Endothelial cell of umbilical vein (primary cell): Measurements from ENCODE around the gene TMC3. TPM values are rescaled to one million over a fixed set of nuclear protein-coding genes. Genes with fewer than 3 reads are reported as not detected.

ENCODE experiments used
- BruUV-seq: library from RNA; stranded (reverse); fragments of 400-500 nt; replicated peaks from 2 replicates; lab custom pipeline; 2021; lab: Mats Ljungman, UMichigan
- CTCF ChIA-PET: fragments of 300-600, 350-600 bp; sonication (Branson Sonifier 250); formaldehyde crosslinking; loops from one replicate; lab custom pipeline; 2021; ENCODE audit warnings: antibody characterized with exemption, inconsistent platforms; lab: Charles Lee
- POLR2A ChIA-PET: fragments of 300-600, 350-600 bp; sonication (Branson Sonifier 250); formaldehyde crosslinking; loops from one replicate; lab custom pipeline; 2021; ENCODE audit warnings: antibody characterized with exemption, inconsistent platforms; lab: Charles Lee
- DNase-seq: peaks from one replicate; pipeline ENCODE4 v3.0.0-alpha.2; 2011; ENCODE audit warnings: low read depth, low spot score
- FAIRE-seq: peaks from 2 replicates; lab custom pipeline; 2011; peaks lifted over from hg19 to GRCh38; lab: Jason Lieb, UNC
- H2AFZ ChIP-seq: 2 replicates; pipeline ENCODE4 v1.6.0; 2012; ENCODE audit warnings: low read depth, low read length, control low read depth, inconsistent platforms
- H3K27ac ChIP-seq: 2 replicates; pipeline ENCODE4 v1.5.1; 2011; ENCODE audit warnings: low read depth, mild to moderate bottlenecking, control low read depth, low read length, moderate library complexity; ENCODE audit not compliant: insufficient read depth
- H3K27me3 ChIP-seq, 2 experiments: 2 replicates each; pipeline versions ENCODE4 v1.6.0 to v1.6.1; 2011; ENCODE audit warnings: low read length in 2 of 2, mixed read lengths in 1 of 2; ENCODE audit not compliant: control insufficient read depth in 2 of 2, insufficient read depth in 2 of 2
- H3K36me3 ChIP-seq, 2 experiments: 2 replicates in 1 of 2; 3 replicates in 1 of 2; pipeline ENCODE4 v1.5.1; 2011; ENCODE audit warnings: low read length in 2 of 2, mild to moderate bottlenecking in 1 of 2, moderate library complexity in 1 of 2; ENCODE audit not compliant: control insufficient read depth in 2 of 2, insufficient read depth in 2 of 2; ENCODE audit errors: extremely low read depth in 1 of 2
- H3K4me1 ChIP-seq: 3 replicates; pipeline ENCODE4 v1.5.1; 2011; ENCODE audit warnings: mild to moderate bottlenecking, low read length; ENCODE audit not compliant: control insufficient read depth, insufficient read depth; ENCODE audit errors: extremely low read depth
- H3K4me2 ChIP-seq: 2 replicates; pipeline ENCODE4 v1.6.1; 2011; ENCODE audit warnings: low read length, control low read depth, mixed read lengths; ENCODE audit not compliant: insufficient read depth
- H3K4me3 ChIP-seq, 3 experiments: fragments of 200-600 bp in 1 of 3; sonication (generic), shearing (Covaris generic) in 1 of 3; replicated peaks in 1 of 3; 2 replicates each; pipeline ENCODE4 v1.5.1; 2011 to 2016; ENCODE audit warnings: control low read depth in 3 of 3, low read length in 3 of 3, mild to moderate bottlenecking in 2 of 3, inconsistent platforms in 1 of 3, low read depth in 1 of 3, moderate library complexity in 1 of 3; ENCODE audit not compliant: insufficient read depth in 1 of 3
- H3K79me2 ChIP-seq: 2 replicates; pipeline ENCODE4 v1.6.0; 2012; ENCODE audit warnings: low read length, inconsistent platforms; ENCODE audit not compliant: control insufficient read depth, insufficient read depth
- H3K9ac ChIP-seq: replicated peaks from 2 replicates; pipeline ENCODE3; 2011; ENCODE audit warnings: low read length, control low read depth; ENCODE audit not compliant: insufficient read depth; ENCODE audit errors: extremely low read depth
- H3K9me1 ChIP-seq: replicated peaks from 3 replicates; pipeline ENCODE4 v1.6.0; 2011; ENCODE audit warnings: mild to moderate bottlenecking, low read length; ENCODE audit not compliant: control insufficient read depth, insufficient read depth; ENCODE audit errors: extremely low read depth
- H3K9me3 ChIP-seq: replicated peaks from 2 replicates; pipeline ENCODE4 v1.5.1; 2012; ENCODE audit warnings: low read length, inconsistent platforms; ENCODE audit not compliant: control insufficient read depth, insufficient read depth
- H4K20me1 ChIP-seq: replicated peaks from 2 replicates; pipeline ENCODE3; 2011; ENCODE audit warnings: mild to moderate bottlenecking, low read length; ENCODE audit not compliant: control insufficient read depth, insufficient read depth; ENCODE audit errors: extremely low read depth
- EZH2 ChIP-seq: IDR thresholded peaks from 2 replicates; pipeline ENCODE4 v1.6.1; 2012; ENCODE audit warnings: borderline replicate concordance, low read depth, mild to moderate bottlenecking, moderate library complexity, low read length, inconsistent platforms; ENCODE audit not compliant: severe bottlenecking
- FOS ChIP-seq: IDR thresholded peaks from 2 replicates; pipeline ENCODE4 v1.6.1; 2011; ENCODE audit warnings: mild to moderate bottlenecking, low read length, moderate library complexity, borderline replicate concordance; ENCODE audit not compliant: insufficient read depth
- GATA2 ChIP-seq: IDR thresholded peaks from 2 replicates; pipeline ENCODE4 v1.7.0; 2011; ENCODE audit warnings: low read depth, mild to moderate bottlenecking, moderate library complexity, mixed read lengths, low read length; ENCODE audit not compliant: insufficient read length, insufficient read depth
- JUN ChIP-seq: IDR thresholded peaks from 2 replicates; pipeline ENCODE4 v1.6.1; 2011; ENCODE audit warnings: borderline replicate concordance, low read depth; ENCODE audit not compliant: insufficient read length, insufficient read depth
- MYC ChIP-seq: IDR thresholded peaks from one replicate; pipeline ENCODE4 v1.6.1; 2011; ENCODE audit warnings: mild to moderate bottlenecking, low read depth, low read length
- POLR2A ChIP-seq: IDR thresholded peaks from 2 replicates; pipeline ENCODE4 v1.6.1; 2012; ENCODE audit warnings: low read depth, mild to moderate bottlenecking, control low read depth, low read length
- POLR2AphosphoS5 ChIP-seq: IDR thresholded peaks from 2 replicates; pipeline ENCODE4 v1.6.1; 2012; ENCODE audit warnings: low read depth, mild to moderate bottlenecking, control low read depth, low read length, moderate library complexity; ENCODE audit not compliant: insufficient read depth
- dilution Hi-C: fragments of 300-500 bp; cut with MboI; formaldehyde crosslinking; loops from one replicate; pipeline ENCODE4 v1.15.0; 2019; ENCODE audit warnings: low sequenced_read_pairs; ENCODE audit not compliant: extremely low pct_ligation_motif_present
- intact Hi-C: fragments of 100-400 bp; cut with micrococcal nuclease; formaldehyde crosslinking; loops from one replicate; pipeline ENCODE4 v1.10.0; 2022
- polyA plus RNA-seq, 4 experiments: library from polyadenylated mRNA; depleted of rRNA in 3 of 4; stranded (reverse) in 3 of 4; unstranded in 1 of 4; fragments of >200 nt; gene quantifications; 2 replicates each; pipeline versions ENCODE4 v1.2.1 to v1.2.3, GENCODE V29; 2011 to 2012; ENCODE audit warnings: missing spikeins in 1 of 4
- total RNA-seq: library from RNA; stranded (reverse); gene quantifications from 2 replicates; pipeline ENCODE4 v1.2.3, GENCODE V29; 2021
- TF ChIP-seq, protein P1 (sequence below), 2 donors: IDR thresholded peaks; 1 replicate in 1 of 2; 2 replicates in 1 of 2; pipeline ENCODE4 v1.5.1; 2011; ENCODE audit warnings: low read length in 2 of 2, mild to moderate bottlenecking in 2 of 2, moderate library complexity in 2 of 2, control low read depth in 1 of 2, inconsistent platforms in 1 of 2, low read depth in 1 of 2; ENCODE audit not compliant: insufficient read depth in 1 of 2; ENCODE audit errors: extremely low read depth in 1 of 2
- TF ChIP-seq, protein P2 (sequence below): IDR thresholded peaks from 2 replicates; pipeline ENCODE4 v1.6.1; 2011; ENCODE audit not compliant: insufficient read depth, insufficient read length

TMC3 gene
- total and polyA plus RNA-seq, 2 donors (not counting 3 experiments of a cell fraction or from before 2014, with no cell fraction given) = not detected

DNA sequence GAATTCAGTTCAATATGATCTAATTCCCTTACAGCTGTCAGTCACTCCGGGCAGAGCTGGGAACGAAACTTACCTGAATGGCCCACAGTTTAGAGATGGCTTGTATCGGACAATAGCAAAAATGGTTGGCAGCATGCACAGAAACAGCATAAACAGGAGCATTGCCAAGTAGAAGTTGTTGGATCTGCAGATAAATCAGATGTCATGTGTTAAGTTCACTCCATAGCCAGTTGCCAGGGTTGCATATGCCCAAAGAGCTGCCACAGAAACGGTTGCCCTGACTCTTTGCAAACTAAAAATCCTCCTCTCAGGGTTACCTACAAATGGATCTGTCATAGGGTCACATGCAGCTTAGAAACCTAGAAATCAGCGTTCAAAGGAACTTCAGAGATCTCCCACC lies 34.7 kb downstream of the TMC3 start:
- BruUV-seq = no TSS peak
- DNase-seq (no peak), FAIRE-seq (no peak)
- Histone ChIP-seq H4K20me1 (no peaks in the 10 kb centered on the region), H3K9ac (no peak overlapping the region), H3K9me3 (no peaks in the 10 kb centered on the region), H3K4me1 (peaks cover 4% of the 10 kb centered on the region), H3K27ac (no peak overlapping the region), H3K27me3 (peaks cover 3 to 6% of the 10 kb centered on the region in 2 experiments), H3K79me2 (no peaks in the 10 kb centered on the region), H3K4me3 (no peak overlapping the region), H3K36me3 (no peaks in the 10 kb centered on the region), H3K9me1 (no peaks in the 10 kb centered on the region), H3K4me2 (no peak overlapping the region), H2AFZ (no peak overlapping the region)
- dilution Hi-C loops = no loop called here
- CTCF ChIA-PET = interaction anchor here (0.6 to 2.5 kb wide), 3 partner anchors 64 to 586 kb away, joined by 4 to 10 read pairs (median 4); no protein-coding TSS in a partner anchor
- intact Hi-C loops = no loop called here
- POLR2A ChIA-PET = no interaction called here
- TF ChIP-seq, protein P1, sequence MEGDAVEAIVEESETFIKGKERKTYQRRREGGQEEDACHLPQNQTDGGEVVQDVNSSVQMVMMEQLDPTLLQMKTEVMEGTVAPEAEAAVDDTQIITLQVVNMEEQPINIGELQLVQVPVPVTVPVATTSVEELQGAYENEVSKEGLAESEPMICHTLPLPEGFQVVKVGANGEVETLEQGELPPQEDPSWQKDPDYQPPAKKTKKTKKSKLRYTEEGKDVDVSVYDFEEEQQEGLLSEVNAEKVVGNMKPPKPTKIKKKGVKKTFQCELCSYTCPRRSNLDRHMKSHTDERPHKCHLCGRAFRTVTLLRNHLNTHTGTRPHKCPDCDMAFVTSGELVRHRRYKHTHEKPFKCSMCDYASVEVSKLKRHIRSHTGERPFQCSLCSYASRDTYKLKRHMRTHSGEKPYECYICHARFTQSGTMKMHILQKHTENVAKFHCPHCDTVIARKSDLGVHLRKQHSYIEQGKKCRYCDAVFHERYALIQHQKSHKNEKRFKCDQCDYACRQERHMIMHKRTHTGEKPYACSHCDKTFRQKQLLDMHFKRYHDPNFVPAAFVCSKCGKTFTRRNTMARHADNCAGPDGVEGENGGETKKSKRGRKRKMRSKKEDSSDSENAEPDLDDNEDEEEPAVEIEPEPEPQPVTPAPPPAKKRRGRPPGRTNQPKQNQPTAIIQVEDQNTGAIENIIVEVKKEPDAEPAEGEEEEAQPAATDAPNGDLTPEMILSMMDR (IDR thresholded peaks at IDR 0.05; ENCODE audit: extremely low read depth in 1 of 2, insufficient read depth in 1 of 2, low read depth in 1 of 2, low read length in 2 of 2) = no peak
- TF ChIP-seq FOS (no peak), JUN (no peak), POLR2A (no peak), EZH2 (no peak), MYC (no peak), GATA2 (no peak), POLR2AphosphoS5 (no peak)
- TF ChIP-seq, protein P2, sequence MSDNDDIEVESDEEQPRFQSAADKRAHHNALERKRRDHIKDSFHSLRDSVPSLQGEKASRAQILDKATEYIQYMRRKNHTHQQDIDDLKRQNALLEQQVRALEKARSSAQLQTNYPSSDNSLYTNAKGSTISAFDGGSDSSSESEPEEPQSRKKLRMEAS = no peak
